Stromal cell of bone marrow (primary cell): Measurements from ENCODE around the gene SLC30A7.
"Not testable (repeated sequence)": the region's sequence is repeated elsewhere in the genome, so short reads cannot be mapped to it uniquely, and the experiment has no call there.

Experiments
- DNase-seq: peaks from one replicate; pipeline ENCODE4 v3.0.0-alpha.2; 2012; ENCODE audit warnings: low read depth

The SLC30A7 gene

DNA sequence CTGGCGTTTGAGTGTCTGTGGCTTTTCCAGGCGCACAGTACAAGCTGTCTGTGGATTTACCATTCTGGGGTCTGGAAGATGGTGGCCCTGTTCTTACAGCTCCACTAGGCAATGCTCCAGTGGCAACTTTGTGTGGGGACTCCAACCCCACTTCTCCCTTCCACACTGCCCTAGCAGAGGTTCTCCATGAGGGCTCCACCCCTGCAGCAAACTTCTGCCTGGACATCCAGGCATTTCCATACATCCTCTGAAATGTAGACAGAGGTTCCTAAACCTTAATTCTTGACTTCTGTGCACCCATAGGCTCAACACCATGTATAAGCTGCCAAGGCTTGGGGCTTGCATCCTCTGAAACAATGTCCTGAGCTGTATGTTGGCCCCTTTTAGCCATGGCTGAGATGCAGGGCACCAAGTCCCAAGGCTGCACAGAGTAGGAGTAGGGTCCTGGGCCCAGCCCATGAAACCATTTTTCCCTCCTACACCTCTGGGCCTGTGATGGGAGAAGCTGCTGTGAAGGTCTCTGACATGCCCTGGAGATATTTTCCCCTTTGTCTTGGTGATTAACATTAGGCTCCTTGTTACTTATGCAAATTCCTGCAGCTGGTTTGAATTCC, 5.9 kb upstream of the SLC30A7 start:
- DNase-seq: not testable (repeated sequence)

GRCh38 chr1:100891380-100891779, 4.5 kb upstream of the SLC30A7 start:
- DNase-seq: no peak

DNA sequence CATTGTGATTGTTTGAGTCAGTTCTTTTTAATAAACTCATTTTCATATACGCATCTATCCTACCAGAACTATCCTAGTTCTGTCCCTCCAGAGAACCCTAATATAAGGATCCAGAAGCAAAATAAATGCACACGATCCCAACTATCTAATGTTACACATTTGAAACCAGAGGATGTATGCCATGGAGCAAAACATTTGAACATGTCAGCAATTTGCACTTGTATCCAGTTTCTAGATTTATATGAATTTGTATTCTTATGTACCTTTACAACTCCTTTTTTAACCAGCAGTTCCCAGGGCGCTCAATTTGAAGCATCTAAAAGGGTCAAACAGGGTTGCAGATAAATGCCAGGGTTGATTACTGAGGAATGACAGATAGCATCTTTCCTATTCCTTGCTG, 3.3 kb upstream of the SLC30A7 start:
- DNase-seq: no peak

- DNase-seq: no peak
Observed at GRCh38 chr1:100893718-100894117, 2.2 kb upstream of the SLC30A7 start.

GRCh38 chr1:100894603-100895539, 1.0 kb upstream of the SLC30A7 start, which contains the start of gene EXTL2:
Gene EXTL2, minus strand, starts transcription at chr1:100894842. Its CDS starts 6,085 bp downstream, at chr1:100888757.
- peak; percentile 49 for DNase-seq

DNA sequence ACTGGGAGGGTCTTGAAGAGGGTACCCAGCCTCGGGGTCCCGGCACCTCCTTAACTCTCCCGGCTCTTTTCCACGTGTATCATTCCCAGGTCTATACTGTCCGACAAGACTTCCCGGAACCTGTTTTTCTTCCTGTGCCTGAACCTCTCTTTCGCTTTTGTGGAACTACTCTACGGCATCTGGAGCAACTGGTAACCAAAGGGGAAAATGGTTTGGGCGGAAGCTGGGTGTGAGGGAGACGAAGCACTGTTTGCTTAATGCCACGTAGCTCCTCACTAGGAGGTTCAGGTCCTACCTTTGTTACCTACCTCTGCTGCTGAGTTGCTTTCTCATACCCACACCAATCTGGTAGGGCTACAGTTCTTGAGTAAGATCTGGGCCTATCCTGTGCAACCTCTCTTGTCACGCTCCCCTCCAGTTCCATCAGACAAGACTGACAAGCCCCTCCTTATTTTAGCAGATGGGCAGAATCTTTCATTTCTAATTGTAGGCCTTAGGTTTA, 642 bp downstream of the SLC30A7 start:
- peak; percentile 26 for DNase-seq

DNA sequence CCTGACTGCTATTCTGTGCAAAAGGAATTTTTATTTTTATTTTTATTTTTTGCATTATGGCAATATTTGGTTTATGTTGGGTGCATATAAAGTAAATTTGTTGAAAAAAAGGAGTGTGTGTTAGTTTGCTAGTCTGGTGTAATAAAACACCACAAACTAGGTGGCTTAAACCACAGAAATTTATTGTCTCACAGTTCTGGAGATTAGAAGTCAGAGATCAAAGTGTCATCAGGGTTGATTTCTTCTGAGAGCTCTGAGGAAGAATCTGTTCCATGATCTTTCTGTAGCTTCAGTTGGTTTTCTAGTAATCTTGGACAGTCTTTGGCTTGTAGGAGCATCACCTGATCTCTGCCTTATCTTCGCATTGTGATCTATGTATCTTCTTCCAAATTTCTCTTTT, 6.5 kb downstream of the SLC30A7 start:
- DNase-seq: no peak

DNA sequence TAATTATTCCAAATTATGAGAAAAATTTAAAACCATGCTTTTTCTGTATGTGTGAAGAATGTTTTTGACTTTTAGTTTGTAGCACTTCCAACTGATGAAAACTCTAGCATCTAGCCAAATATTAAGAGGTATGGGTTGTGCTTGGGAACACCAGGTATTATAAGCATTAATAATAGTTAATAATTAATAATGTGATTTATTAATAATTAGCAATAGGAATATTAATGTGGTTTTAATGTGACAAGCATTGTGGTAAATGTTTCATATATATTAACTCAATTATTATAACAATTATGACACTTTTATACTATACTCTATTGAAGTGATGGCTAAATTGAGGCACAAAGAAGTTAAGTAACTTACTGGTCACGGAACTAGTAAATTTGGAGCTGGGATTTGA, 7.9 kb downstream of the SLC30A7 start:
- DNase-seq: no peak

DNA sequence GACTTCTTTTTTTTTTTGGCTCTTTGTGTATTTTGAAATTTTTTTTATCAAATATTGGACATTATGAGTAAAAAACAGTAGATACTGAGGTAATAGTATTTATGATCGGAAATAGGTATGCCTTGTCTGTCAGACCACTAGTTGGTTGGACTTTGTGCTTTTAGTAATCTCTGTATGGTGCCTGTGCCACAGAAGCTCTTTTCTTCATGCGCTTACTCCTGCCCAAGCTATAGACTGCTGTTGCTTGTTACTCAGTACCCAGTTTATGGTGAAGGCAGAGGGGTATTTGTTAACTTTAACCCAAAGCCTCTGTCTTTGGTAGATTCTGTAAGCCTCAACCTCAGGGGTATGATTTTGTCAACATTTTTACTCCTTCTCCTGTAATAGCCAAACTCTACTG, 8.6 kb downstream of the SLC30A7 start:
- no peak for DNase-seq

GRCh38 chr1:100905181-100905580, 9.3 kb downstream of the SLC30A7 start:
- no peak for DNase-seq

DNA sequence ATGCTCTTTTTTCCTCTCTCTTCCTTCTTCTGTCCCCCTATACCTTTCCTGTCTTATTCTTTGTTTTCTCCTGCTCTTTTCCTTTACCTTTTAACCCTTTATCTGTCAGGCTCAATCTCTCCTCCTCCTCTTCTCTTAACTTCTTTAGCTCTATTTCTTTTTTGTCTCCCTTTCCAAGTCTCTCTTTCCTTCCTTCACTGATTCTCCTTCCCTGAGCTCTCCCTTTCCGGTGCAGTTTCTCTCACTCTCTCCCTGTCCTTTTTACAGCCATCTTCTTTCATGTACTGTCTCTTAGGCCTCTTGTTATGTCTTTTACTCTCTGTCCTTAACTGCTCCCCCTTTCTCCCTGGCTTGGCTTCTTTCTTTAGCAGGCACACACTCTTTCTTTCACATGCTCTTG, 12.0 kb downstream of the SLC30A7 start:
- DNase-seq: no peak

DNA sequence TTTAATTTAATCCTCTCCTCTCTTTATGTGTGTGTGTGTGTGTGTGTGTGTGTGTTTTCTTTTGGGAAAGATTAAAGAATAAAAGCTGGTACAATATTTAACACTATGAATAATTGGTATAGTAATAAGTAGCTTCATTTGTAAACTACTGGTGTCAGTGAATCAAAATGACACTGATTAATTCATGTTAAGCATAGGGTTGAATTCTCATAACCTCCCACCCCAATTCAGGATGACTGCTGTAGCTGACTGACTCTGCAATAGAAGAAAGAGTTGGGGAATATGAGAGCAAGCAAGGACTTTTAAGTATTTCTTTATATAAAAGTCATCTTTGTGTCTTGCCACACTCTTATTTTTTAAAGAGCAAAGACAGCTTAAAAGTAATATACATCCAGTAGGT, 13.1 kb downstream of the SLC30A7 start:
- no peak for DNase-seq

DNA sequence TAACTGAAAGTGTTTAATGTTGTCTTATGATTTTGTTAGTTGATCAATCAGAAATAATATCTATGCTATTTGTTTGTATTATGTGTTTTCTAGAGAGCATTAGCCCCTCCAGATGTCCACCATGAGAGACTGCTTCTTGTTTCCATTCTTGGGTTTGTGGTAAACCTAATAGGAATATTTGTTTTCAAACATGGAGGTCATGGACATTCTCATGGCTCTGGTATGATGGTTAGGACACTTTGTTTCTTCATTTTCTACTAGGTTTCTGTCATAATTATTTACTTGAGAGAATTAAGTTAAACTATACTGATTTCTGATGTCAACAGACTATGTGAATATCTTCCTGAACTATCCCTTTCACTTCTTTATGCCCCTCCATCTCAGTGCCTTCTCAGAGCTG, 16.1 kb downstream of the SLC30A7 start:
- DNase-seq: no peak

DNA sequence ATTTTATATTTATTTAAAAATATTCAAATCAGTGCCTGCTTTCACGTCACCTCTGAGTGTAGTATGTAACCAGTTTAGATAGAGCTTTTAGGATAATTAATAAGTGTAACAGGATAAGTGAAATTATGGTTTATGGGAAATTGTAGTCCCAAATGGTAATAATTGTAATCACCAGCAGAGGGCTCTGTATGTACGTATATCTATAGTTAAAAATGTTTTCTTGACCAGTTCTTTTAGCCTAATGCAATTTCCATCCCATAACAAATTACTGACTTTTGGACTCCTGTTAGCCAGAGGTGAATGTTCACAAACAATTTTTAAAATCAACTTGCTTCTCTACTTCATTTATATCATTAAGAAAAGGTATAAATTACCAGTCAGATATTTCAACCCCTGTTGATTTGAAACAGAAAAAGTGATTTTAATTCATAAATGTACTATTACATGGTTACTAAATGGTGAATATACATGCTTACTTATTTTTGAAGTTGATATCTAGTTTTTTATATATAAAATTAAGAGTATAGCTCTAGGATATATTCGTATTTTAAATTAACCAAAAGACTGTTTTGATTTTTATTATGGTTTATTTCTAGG, 25.3 kb downstream of the SLC30A7 start:
- peak; percentile 21 for DNase-seq

DNA sequence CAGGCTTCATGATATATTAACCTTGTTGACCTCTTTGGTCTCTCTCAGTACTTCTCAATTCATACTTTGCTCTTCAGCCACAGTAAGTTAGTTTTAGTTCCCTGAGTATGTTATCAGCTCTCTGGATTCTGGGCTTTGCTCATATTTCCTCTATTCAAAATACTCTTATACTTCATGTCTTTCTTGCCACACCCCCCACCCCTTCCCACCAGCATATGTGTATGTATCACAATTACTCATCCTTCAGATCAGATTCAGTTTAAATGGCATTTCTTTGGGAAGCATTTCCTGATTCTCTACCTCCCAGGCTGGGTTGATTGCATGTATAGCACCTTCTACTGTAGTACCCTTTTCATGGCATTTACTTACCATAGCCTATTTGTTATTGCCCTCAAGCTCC, 28.3 kb downstream of the SLC30A7 start:
- no peak for DNase-seq

DNA sequence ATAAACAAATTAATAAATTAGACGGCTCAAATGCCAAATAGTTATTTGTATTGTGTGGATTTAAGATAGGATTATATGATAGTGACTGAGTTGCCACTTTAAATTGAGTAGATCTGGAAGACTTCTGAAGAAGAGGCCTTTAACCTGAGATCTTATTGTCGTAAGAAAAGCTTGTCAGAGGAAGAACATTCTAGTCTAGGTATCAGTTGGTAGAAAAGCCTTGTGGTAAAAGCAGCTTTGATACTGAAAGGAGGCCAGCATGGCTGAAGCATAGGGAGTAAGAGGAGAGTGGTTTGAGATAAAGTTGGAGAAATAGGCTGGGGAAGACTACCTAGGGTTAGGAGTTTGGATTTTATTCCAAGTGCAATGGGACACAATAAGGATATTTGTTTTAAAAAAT, 29.1 kb downstream of the SLC30A7 start:
- DNase-seq: no peak

DNA sequence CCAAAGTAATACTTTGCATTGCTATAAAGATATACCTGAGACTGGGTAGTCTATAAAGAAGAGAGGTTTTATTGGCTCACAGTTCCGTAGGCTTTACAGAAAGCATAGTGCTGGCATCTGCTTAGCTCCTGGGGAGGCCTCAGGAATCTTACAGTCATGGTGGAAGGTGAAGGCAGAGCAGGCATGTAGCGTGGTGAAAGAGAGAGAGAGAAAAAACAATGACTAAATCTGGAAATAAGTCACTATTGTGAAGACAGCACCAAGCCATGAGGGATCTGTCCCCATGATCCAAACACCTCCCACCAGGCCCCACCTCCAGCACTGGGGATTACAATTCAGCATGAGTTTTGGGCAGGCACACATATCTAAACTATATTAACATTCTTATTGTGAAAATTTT, 30.4 kb downstream of the SLC30A7 start:
- no peak for DNase-seq

DNA sequence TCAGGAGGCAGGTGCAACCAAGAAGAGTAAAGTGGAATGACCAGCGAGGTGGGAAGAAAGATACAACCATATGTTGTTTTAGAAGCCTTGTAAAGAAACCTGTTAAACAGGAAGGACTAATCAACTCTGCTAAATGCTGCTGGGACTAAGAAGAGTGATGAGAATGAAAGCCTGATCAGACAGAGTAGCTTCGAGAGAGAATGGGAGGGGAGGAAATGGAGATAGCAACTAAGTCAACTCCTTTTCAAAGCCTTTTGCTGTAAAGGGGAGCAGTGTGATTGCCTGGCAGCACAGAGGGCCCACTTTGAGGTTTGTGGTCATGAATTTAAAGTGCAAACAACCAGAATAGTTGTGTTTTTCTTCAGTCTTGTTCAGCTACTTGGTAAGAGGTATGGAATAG, 31.4 kb downstream of the SLC30A7 start:
- DNase-seq: no peak

DNA sequence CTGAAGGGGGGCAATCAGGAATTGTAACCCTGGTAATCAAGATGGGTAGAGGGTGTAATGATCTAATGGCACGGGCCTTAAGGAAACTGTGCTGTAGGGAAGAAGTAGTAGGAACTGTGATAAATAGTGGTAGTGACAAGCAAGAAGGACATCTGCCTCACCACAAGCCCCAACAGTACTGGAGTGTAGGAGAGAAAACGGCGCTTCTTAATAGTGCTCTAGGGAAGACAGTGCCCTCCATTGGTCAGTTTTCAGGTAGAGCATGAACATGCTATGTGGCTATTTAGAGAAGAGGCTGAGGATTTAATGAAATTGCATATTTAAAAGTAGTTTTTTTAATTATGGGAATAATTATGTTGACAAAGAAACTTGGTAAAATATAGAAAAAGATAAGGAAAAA, 32.2 kb downstream of the SLC30A7 start:
- no peak for DNase-seq

DNA sequence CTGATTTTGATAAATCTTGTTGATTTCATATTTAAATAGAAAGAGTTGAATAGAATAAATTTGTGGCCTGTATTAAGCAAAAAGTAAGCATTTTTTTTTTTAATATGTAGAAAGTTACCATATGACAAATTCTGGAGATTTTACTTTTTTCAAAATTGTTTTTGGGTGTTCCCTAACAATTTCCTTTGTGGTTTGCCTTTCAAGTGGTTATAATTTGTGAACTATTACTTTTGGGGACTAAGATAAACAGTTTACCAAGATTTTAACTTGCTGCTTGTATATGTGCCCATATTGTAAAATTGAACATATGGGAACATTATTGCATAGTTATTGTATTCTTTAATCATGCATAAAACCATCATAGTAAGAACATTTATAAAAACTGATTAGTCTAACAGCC, 34.6 kb downstream of the SLC30A7 start:
- DNase-seq: no peak

GRCh38 chr1:100931716-100932115, 35.8 kb downstream of the SLC30A7 start:
- DNase-seq: no peak

DNA sequence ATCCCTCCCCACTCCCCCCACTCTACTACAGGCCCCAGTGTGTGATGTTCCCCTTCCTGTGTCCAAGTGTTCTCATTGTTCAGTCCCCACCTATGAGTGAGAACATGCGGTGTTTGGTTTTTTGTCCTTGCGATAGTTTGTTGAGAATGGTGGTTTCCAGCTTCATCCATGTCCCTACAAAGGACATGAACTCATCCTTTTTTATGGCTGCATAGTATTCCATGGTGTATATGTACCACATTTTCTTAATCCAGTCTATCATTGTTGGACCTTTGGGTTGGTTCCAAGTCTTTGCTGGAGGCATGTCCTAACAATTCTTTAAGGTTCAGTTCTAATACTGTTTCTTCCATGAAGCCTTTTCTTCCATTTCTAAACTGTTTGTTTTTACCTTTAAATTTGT, 37.7 kb downstream of the SLC30A7 start:
- not testable (repeated sequence) for DNase-seq
